Thoracic aorta (tissue), 2 donors: Measurements from ENCODE around the gene PRPS1. TPM values are rescaled to one million over a fixed set of nuclear protein-coding genes. Genes with fewer than 3 reads are reported as not detected.

Experiments
- ATAC-seq: fragments of 150-250 bp; one replicate; pipeline ENCODE4 v1.8.0; 2017; ENCODE audit warnings: low read depth; ENCODE audit not compliant: insufficient number of reproducible peaks, low FRiP score
- DNase-seq: peaks from one replicate; pipeline ENCODE4 v3.0.0-alpha.2; 2020; ENCODE audit warnings: low spot score
- H3K27ac ChIP-seq, 2 donors: fragments of 200-600 bp; sonication (generic); 1 replicate in 1 of 2; 2 replicates in 1 of 2; pipeline ENCODE4 v1.5.1; 2016; ENCODE audit warnings: mild to moderate bottlenecking in 2 of 2, moderate library complexity in 2 of 2
- H3K27me3 ChIP-seq: fragments of 200-600 bp; sonication (generic); replicated peaks from 2 replicates; pipeline ENCODE4 v1.6.0; 2016; ENCODE audit warnings: mild to moderate bottlenecking; ENCODE audit not compliant: insufficient read depth
- H3K36me3 ChIP-seq: fragments of 200-600 bp; sonication (generic); one replicate; pipeline ENCODE4 v1.5.1; 2016
- H3K4me1 ChIP-seq, 2 donors: fragments of 200-600 bp; sonication (generic); 1 replicate in 1 of 2; 2 replicates in 1 of 2; pipeline versions ENCODE4 v1.5.1 to v1.6.0; 2016; ENCODE audit warnings: low read depth in 2 of 2, mild to moderate bottlenecking in 1 of 2; ENCODE audit not compliant: control insufficient read depth in 1 of 2
- H3K4me3 ChIP-seq: fragments of 200-600 bp; sonication (generic); 2 replicates; pipeline ENCODE4 v1.5.1; 2016; ENCODE audit warnings: mild to moderate bottlenecking
- H3K9me3 ChIP-seq: fragments of 200-600 bp; sonication (generic); 2 replicates; pipeline ENCODE4 v1.5.1; 2016
- CTCF ChIP-seq: fragments of 200-600 bp; sonication (generic); IDR thresholded peaks from one replicate; pipeline ENCODE4 v1.5.1; 2019; ENCODE audit warnings: antibody characterized with exemption
- total RNA-seq, 2 donors: library from RNA; depleted of rRNA; stranded (reverse); fragments of >200 nt; gene quantifications; one replicate each; pipeline versions ENCODE4 v1.1.0 to v1.2.3, GENCODE V29; 2016

PRPS1 gene
- total RNA-seq, 2 donors from 2014 or later: 31.7 to 34.0 TPM

DNA sequence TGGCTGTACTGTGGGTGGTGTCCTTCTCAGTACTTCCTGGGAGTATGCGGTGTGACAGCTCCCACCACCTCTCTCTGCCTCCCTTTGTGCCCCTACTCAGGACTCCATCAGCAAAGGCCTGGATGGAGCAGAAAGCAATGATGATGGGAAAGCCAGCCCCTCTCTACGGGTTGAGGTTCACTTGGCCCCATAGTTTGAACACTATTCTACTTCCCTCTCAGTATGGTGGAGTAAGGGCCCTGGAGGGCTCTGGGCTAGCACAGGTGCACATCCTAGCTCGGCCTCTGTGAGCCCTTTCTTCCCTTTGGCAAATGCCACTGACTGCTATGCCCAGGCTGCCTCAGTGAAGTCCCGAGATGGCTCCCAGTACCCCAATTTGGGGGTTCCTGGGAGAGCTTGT, 31.0 kb downstream of the PRPS1 start:
- DNase-seq (no peak), ATAC-seq (no peak)
- peaks cover 0 to 7% of the 10 kb centered on the region in 2 donors for H3K4me1 ChIP-seq
- no peaks in the 10 kb centered on the region for H3K9me3 ChIP-seq
- no peak overlapping the region for H3K4me3 ChIP-seq
- H3K27me3 ChIP-seq: no peaks in the 10 kb centered on the region
- H3K27ac ChIP-seq: no peak overlapping the region
- no peaks in the 10 kb centered on the region for H3K36me3 ChIP-seq
- TF ChIP-seq CTCF: no peak

DNA sequence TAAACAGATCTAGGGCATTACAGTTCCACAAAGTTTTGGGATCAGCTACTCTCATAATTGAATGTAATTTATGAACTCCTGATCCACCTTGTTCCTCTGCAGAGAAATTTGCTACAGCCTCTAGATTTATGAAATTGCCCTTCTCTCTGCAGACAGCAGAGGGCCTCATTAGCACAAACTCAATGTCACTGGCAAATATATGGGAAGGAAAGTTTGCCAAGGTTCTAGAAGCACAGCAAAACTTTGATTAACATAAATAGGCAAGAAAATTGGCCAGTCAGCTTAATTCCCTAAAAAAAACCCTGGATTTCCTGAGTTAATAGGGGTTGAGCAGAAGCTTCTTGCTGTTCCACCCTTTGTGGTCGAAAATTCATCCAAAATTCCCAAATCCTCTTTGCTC, 31.5 kb downstream of the PRPS1 start:
- Histone ChIP-seq H3K27ac (no peak overlapping the region), H3K4me3 (no peak overlapping the region), H3K27me3 (no peaks in the 10 kb centered on the region), H3K9me3 (no peaks in the 10 kb centered on the region), H3K4me1 (peaks cover 0 to 7% of the 10 kb centered on the region in 2 donors), H3K36me3 (no peaks in the 10 kb centered on the region)
- ATAC-seq (no peak), DNase-seq (no peak)
- TF ChIP-seq CTCF: peak; percentile 59

- Histone ChIP-seq H3K9me3 (no peaks in the 10 kb centered on the region), H3K27ac (no peak overlapping the region), H3K36me3 (no peaks in the 10 kb centered on the region), H3K4me3 (no peak overlapping the region), H3K4me1 (no peaks in the 10 kb centered on the region), H3K27me3 (no peaks in the 10 kb centered on the region)
- TF ChIP-seq CTCF: no peak
- DNase-seq: no peak
- no peak for ATAC-seq
Measured at GRCh38 chrX:107662145-107662544, 33.8 kb downstream of the PRPS1 start.

DNA sequence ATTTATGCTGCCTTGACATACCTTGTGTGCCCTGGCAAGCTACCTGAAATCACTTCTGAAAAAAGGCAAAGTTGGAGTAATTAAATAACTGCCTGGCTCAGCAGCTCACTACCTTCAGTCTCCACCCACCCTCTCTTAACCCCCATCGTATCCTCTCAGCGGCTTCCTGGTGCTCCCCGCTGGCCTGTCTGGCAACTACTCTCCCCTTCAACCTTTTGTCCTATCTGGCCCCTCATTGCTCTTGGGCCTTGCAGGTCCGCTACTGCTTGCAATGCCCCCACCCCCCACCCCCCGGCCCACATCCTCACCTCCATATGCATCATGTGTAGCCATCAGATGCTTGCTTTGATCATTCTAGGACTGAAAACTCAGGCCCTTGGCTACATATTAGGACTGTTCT, 34.5 kb downstream of the PRPS1 start:
- TF ChIP-seq CTCF: no peak
- Histone ChIP-seq H3K27ac (no peak overlapping the region), H3K4me3 (no peak overlapping the region), H3K4me1 (no peaks in the 10 kb centered on the region), H3K36me3 (no peaks in the 10 kb centered on the region), H3K27me3 (no peaks in the 10 kb centered on the region), H3K9me3 (no peaks in the 10 kb centered on the region)
- ATAC-seq: no peak
- no peak for DNase-seq

DNA sequence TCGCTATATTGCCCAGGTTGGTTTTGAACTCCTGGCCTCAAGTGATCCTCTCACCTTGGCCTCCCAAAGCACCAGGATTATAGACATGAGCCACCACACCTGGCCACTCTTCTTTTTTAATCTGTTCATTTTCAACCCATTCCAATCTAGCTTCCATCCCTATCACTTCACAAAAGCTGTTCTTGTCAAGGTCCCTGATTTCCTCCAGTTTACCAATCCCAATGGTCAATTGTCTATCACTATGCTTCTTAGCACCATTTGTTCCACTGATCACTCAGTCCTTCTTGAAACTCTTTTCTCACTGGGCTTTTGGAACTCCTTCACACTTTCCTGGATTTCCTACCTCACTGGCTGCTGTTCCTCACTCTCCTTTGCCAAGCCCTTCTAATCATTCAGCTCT, 38.6 kb downstream of the PRPS1 start:
- TF ChIP-seq CTCF: no peak
- no peaks in the 10 kb centered on the region for H3K27me3 ChIP-seq
- DNase-seq (no peak), ATAC-seq (no peak)
- H3K4me1 ChIP-seq: no peaks in the 10 kb centered on the region
- H3K36me3 ChIP-seq: no peaks in the 10 kb centered on the region
- H3K27ac ChIP-seq: no peak overlapping the region
- H3K9me3 ChIP-seq: no peaks in the 10 kb centered on the region
- H3K4me3 ChIP-seq: no peak overlapping the region
